ENCODE measurements around the gene PROSER2.

PROSER2 gene

GRCh38 chr10:11881477-11882417 is 58.6 kb downstream of the PROSER2 start:
- no peak overlapping the region for H3K27ac ChIP-seq (ENCODE audit: low read length)
- TF ChIP-seq, protein P1, sequence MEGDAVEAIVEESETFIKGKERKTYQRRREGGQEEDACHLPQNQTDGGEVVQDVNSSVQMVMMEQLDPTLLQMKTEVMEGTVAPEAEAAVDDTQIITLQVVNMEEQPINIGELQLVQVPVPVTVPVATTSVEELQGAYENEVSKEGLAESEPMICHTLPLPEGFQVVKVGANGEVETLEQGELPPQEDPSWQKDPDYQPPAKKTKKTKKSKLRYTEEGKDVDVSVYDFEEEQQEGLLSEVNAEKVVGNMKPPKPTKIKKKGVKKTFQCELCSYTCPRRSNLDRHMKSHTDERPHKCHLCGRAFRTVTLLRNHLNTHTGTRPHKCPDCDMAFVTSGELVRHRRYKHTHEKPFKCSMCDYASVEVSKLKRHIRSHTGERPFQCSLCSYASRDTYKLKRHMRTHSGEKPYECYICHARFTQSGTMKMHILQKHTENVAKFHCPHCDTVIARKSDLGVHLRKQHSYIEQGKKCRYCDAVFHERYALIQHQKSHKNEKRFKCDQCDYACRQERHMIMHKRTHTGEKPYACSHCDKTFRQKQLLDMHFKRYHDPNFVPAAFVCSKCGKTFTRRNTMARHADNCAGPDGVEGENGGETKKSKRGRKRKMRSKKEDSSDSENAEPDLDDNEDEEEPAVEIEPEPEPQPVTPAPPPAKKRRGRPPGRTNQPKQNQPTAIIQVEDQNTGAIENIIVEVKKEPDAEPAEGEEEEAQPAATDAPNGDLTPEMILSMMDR (IDR thresholded peaks at IDR 0.05; ENCODE audit: low read depth, low read length) = no peak
- TF ChIP-seq EZH2phosphoT487 (IDR thresholded peaks at IDR 0.05; ENCODE audit: low read depth) = no peak
- H3K4me2 ChIP-seq (ENCODE audit: low read length) = no peak overlapping the region
- H3K36me3 ChIP-seq (replicated peaks; ENCODE audit: low read depth, low read length) = no peaks in the 10 kb centered on the region
- peaks cover 10% of the 10 kb centered on the region for H3K4me1 ChIP-seq (ENCODE audit: low read length)
- H3K79me2 ChIP-seq (ENCODE audit: low read length) = no peaks in the 10 kb centered on the region
- H3K9ac ChIP-seq (ENCODE audit: low read length) = no peak overlapping the region
- no peak overlapping the region for H3K4me3 ChIP-seq (ENCODE audit: low read length)
- H4K20me1 ChIP-seq (ENCODE audit: insufficient read depth, low read length) = no peaks in the 10 kb centered on the region
- no peak overlapping the region for H2AFZ ChIP-seq (ENCODE audit: low read depth, low read length)
- no peaks in the 10 kb centered on the region for H3K27me3 ChIP-seq (ENCODE audit: low read depth, low read length)
- no peaks in the 10 kb centered on the region for H3K9me3 ChIP-seq (ENCODE audit: insufficient read depth, low read length)

- Histone ChIP-seq H3K27ac (ENCODE audit: low read length) (no peak overlapping the region), H3K9me3 (ENCODE audit: insufficient read depth, low read length) (no peaks in the 10 kb centered on the region), H2AFZ (ENCODE audit: low read depth, low read length) (no peak overlapping the region), H3K27me3 (ENCODE audit: low read depth, low read length) (no peaks in the 10 kb centered on the region), H3K4me1 (ENCODE audit: low read length) (peaks cover 20% of the 10 kb centered on the region), H3K36me3 (replicated peaks; ENCODE audit: low read depth, low read length) (no peaks in the 10 kb centered on the region), H3K4me2 (ENCODE audit: low read length) (no peak overlapping the region), H3K9ac (ENCODE audit: low read length) (no peak overlapping the region), H3K79me2 (ENCODE audit: low read length) (no peaks in the 10 kb centered on the region), H3K4me3 (ENCODE audit: low read length) (no peak overlapping the region), H4K20me1 (ENCODE audit: insufficient read depth, low read length) (no peaks in the 10 kb centered on the region)
- TF ChIP-seq, protein P1 (IDR thresholded peaks at IDR 0.05; ENCODE audit: low read depth, low read length) = no peak
- TF ChIP-seq EZH2phosphoT487 (IDR thresholded peaks at IDR 0.05; ENCODE audit: low read depth) = no peak
Observed at GRCh38 chr10:11882646-11883375, 59.7 kb downstream of the PROSER2 start.

- H3K4me1 ChIP-seq (ENCODE audit: low read length) = peaks cover 20% of the 10 kb centered on the region
- no peak overlapping the region for H3K9ac ChIP-seq (ENCODE audit: low read length)
- H3K27ac ChIP-seq (ENCODE audit: low read length) = no peak overlapping the region
- TF ChIP-seq, protein P1 (IDR thresholded peaks at IDR 0.05; ENCODE audit: low read depth, low read length) = no peak
- no peak for TF ChIP-seq EZH2phosphoT487 (IDR thresholded peaks at IDR 0.05; ENCODE audit: low read depth)
- no peaks in the 10 kb centered on the region for H3K27me3 ChIP-seq (ENCODE audit: low read depth, low read length)
- no peak overlapping the region for H2AFZ ChIP-seq (ENCODE audit: low read depth, low read length)
- H3K79me2 ChIP-seq (ENCODE audit: low read length) = no peaks in the 10 kb centered on the region
- H3K4me2 ChIP-seq (ENCODE audit: low read length) = no peak overlapping the region
- no peak overlapping the region for H3K4me3 ChIP-seq (ENCODE audit: low read length)
- no peaks in the 10 kb centered on the region for H4K20me1 ChIP-seq (ENCODE audit: insufficient read depth, low read length)
- no peaks in the 10 kb centered on the region for H3K36me3 ChIP-seq (replicated peaks; ENCODE audit: low read depth, low read length)
- no peaks in the 10 kb centered on the region for H3K9me3 ChIP-seq (ENCODE audit: insufficient read depth, low read length)
Observed at GRCh38 chr10:11884706-11885423, 61.7 kb downstream of the PROSER2 start.

Measured in OCI-LY3 (cell line).